Measurements from ENCODE around the gene NMU.

- TF ChIP-seq CTCF (IDR thresholded peaks at IDR 0.05; ENCODE audit: low read depth, low read length) (no peak), POLR2A (IDR thresholded peaks at IDR 0.05; ENCODE audit: extremely low read depth, insufficient read length) (no peak)
Observed at GRCh38 chr4:55634417-55635128, 1.5 kb downstream of the NMU start.

Data from NB4 (cell line).